Fibroblast of lung (primary cell): ENCODE measurements around the gene WEE1.

Experiments used
- EZH2 ChIP-seq: IDR thresholded peaks from 2 replicates; pipeline ENCODE4 v1.5.1; 2012; ENCODE audit warnings: low read length, control low read depth, mild to moderate bottlenecking; ENCODE audit errors: missing control alignments
- TF ChIP-seq, protein P1 (sequence below), 2 donors: IDR thresholded peaks in 1 of 2; conservative IDR thresholded peaks in 1 of 2; 1 replicate in 1 of 2; 2 replicates in 1 of 2; pipeline ENCODE4 v1.5.1; 2011 to 2012; ENCODE audit warnings: low read length in 2 of 2, control low read depth in 1 of 2, inconsistent platforms in 1 of 2, low read depth in 1 of 2, mild to moderate bottlenecking in 1 of 2

DNA sequence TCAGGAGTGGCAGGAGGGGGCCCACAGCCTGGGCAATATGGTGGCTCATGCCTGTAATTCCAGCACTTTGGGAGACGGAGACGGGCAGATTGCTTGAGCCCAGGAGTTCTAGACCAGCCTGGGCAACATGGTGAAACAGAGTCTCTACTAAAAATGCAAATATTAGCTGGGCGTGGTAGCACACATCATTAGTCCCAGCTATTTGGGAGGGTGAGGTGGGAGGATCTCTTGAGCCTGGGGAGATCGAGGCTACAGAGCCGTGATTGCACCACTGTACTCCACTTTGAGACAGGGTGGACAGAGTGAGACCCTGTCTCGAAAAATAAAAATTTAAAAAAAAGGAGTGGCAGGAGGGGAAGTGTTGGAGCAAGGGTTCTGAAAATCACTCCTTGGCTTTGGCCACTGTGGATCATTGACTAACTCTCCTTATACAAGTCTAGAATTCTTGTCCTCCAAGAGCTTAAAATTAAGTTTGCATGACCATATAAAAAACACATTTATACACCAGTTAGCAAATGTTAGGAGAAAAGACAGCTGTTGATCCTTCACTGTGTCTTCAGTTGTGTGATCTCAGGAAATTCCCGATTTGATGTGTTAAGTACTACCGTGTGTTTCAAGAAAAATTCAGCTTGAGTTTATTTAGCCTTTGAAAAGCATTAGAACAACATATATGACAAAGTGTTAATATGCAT, 2.3 kb upstream of the WEE1 start:
- TF ChIP-seq, protein P1, sequence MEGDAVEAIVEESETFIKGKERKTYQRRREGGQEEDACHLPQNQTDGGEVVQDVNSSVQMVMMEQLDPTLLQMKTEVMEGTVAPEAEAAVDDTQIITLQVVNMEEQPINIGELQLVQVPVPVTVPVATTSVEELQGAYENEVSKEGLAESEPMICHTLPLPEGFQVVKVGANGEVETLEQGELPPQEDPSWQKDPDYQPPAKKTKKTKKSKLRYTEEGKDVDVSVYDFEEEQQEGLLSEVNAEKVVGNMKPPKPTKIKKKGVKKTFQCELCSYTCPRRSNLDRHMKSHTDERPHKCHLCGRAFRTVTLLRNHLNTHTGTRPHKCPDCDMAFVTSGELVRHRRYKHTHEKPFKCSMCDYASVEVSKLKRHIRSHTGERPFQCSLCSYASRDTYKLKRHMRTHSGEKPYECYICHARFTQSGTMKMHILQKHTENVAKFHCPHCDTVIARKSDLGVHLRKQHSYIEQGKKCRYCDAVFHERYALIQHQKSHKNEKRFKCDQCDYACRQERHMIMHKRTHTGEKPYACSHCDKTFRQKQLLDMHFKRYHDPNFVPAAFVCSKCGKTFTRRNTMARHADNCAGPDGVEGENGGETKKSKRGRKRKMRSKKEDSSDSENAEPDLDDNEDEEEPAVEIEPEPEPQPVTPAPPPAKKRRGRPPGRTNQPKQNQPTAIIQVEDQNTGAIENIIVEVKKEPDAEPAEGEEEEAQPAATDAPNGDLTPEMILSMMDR (conservative IDR thresholded peaks at IDR 0.05 in 1 of 2, IDR thresholded peaks at IDR 0.05 in 1 of 2; ENCODE audit: low read depth in 1 of 2, low read length in 2 of 2), result no peak
- no peak for TF ChIP-seq EZH2
